Activated CD4-positive, alpha-beta T cell treated with anti-CD3 and anti-CD28 coated beads for 36 hours (primary cell): ENCODE results near the gene UBE4B. TPM values are rescaled to one million over a fixed set of nuclear protein-coding genes. Genes with fewer than 3 reads are reported as not detected.

Source experiments
- ATAC-seq: fragments of 200-7000 bp; cut with Tn5 transposase; one replicate; pipeline ENCODE4 v1.10.0; 2021; ENCODE audit warnings: mild to moderate bottlenecking, moderate library complexity
- CTCF ChIA-PET: fragments of 350-600 bp; sonication (Branson Sonifier 250); formaldehyde crosslinking; loops from one replicate; lab custom pipeline; 2021; ENCODE audit warnings: antibody characterized with exemption; lab: Charles Lee
- POLR2A ChIA-PET: fragments of 350-600 bp; sonication (Branson Sonifier 250); formaldehyde crosslinking; loops from one replicate; lab custom pipeline; 2021; ENCODE audit warnings: antibody characterized with exemption, inconsistent platforms; lab: Charles Lee
- DNase-seq: peaks from one replicate; pipeline ENCODE4 v3.0.0-alpha.2; 2020
- H3K27ac Mint-ChIP-seq: one replicate; pipeline ENCODE4 v1.8.0; 2021; ENCODE audit warnings: mixed read lengths
- H3K27me3 Mint-ChIP-seq: one replicate; pipeline ENCODE4 v1.8.0; 2021; ENCODE audit warnings: mixed read lengths
- H3K36me3 Mint-ChIP-seq: one replicate; pipeline ENCODE4 v1.8.0; 2021; ENCODE audit warnings: low read depth, mixed read lengths
- H3K4me1 Mint-ChIP-seq: one replicate; pipeline ENCODE4 v1.8.0; 2021; ENCODE audit warnings: mixed read lengths
- H3K4me3 Mint-ChIP-seq: one replicate; pipeline ENCODE4 v1.8.0; 2021; ENCODE audit warnings: mild to moderate bottlenecking, moderate library complexity, mixed read lengths
- H3K9me3 Mint-ChIP-seq: one replicate; pipeline ENCODE4 v1.8.0; 2021; ENCODE audit warnings: low read depth, mixed read lengths
- intact Hi-C, 2 experiments: fragments of 100-400 bp; cut with DNase I in 1 of 2; cut with micrococcal nuclease in 1 of 2; formaldehyde crosslinking; loops; one replicate each; pipeline versions ENCODE4 v1.14.2 to v1.15.1; 2022 to 2024; cut with DNase I, micrococcal nuclease
- total RNA-seq, 2 experiments: library from RNA; stranded (reverse); gene quantifications; one replicate each; pipeline ENCODE4 v1.2.3, GENCODE V29; 2021

The UBE4B gene
- total RNA-seq, 2 experiments from 2014 or later = 26.1 to 31.8 TPM

DNA sequence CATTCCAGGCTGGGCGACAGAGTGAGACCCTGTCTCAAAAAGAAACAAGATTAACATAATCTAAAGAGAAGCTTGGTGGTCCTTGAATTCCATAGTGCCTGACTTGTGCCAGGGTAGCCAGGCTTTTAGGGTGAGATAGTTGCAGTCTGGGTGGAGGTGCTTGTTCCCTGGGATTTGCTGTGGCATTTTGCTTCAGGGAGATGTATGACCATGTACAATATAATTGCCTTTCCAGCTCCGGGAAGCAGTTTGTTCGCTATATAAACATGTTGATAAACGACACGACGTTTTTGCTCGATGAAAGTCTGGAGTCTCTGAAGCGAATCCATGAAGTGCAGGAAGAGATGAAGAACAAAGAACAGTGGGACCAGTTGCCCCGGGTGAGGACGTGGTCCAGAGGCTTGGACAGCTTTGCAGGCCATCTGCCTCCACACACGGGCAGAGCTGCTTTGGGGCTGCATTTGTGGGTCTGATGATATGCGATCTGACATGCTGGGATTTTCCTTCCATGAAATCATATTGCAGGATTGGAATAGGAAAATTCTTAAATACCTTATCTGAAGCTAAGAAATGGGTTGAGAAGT lies 128.2 kb downstream of the UBE4B start:
- H3K27me3 Mint-ChIP-seq = no peaks in the 10 kb centered on the region
- intact Hi-C loops = no loop called here
- DNase-seq (no peak), ATAC-seq (no peak)
- no peak overlapping the region for H3K4me3 Mint-ChIP-seq
- CTCF ChIA-PET = interaction anchor here (1.1 to 1.2 kb wide), 2 partner anchors 21 to 49 kb away, joined by 3 to 4 read pairs; partner anchors contain the start of gene KIF1B
- H3K9me3 Mint-ChIP-seq = no peaks in the 10 kb centered on the region
- peaks cover 12% of the 10 kb centered on the region for H3K36me3 Mint-ChIP-seq
- POLR2A ChIA-PET = no interaction called here
- no peaks in the 10 kb centered on the region for H3K4me1 Mint-ChIP-seq
- no peak overlapping the region for H3K27ac Mint-ChIP-seq

GRCh38 chr1:10161541-10162290 lies 129.0 kb downstream of the UBE4B start:
- POLR2A ChIA-PET = no interaction called here
- H3K27me3 Mint-ChIP-seq = no peaks in the 10 kb centered on the region
- H3K9me3 Mint-ChIP-seq = no peaks in the 10 kb centered on the region
- no peak overlapping the region for H3K27ac Mint-ChIP-seq
- CTCF ChIA-PET = interaction anchor here (1.2 kb wide), 1 partner anchor 49 kb away, joined by 3 read pairs; the partner anchor contains the start of gene KIF1B
- intact Hi-C loops = no loop called here
- H3K36me3 Mint-ChIP-seq = peaks cover 15% of the 10 kb centered on the region
- ATAC-seq = peak; percentile 19
- no peak for DNase-seq
- no peaks in the 10 kb centered on the region for H3K4me1 Mint-ChIP-seq
- H3K4me3 Mint-ChIP-seq = no peak overlapping the region

GRCh38 chr1:10168912-10169514 lies 136.3 kb downstream of the UBE4B start:
- DNase-seq (peak; percentile 34), ATAC-seq (peak; percentile 19)
- Mint-ChIP-seq H3K4me1 (peaks cover 46% of the 10 kb centered on the region), H3K9me3 (no peaks in the 10 kb centered on the region), H3K36me3 (peaks cover 49% of the 10 kb centered on the region), H3K4me3 (no peak overlapping the region), H3K27me3 (no peaks in the 10 kb centered on the region), H3K27ac (peak overlapping the region; percentile 93)
- intact Hi-C loops = no loop called here
- CTCF ChIA-PET = no interaction called here
- POLR2A ChIA-PET = interaction anchor here (0.5 kb wide), 1 partner anchor 528 kb away, joined by 4 read pairs; no protein-coding TSS in a partner anchor

DNA sequence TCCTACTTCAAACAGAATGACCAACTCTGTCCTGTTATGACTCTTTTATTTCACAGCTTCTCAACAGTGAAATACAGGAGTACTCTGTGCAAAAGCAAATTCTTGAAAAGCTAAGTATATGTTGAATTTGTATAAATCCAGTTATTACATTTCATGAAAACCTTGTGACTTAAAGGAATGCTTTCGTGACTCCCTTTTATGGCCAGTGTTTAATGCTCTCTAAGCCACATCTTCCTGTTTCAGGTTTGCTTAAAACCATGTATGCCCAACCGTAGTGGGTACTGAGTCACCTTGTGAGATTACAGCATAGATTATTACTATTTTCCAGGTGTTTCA lies 137.4 kb downstream of the UBE4B start:
- peak overlapping the region; percentile 93 for H3K27ac Mint-ChIP-seq
- DNase-seq = peak; percentile 48
- CTCF ChIA-PET = interaction anchor here (0.6 to 1.9 kb wide), 8 partner anchors 12 to 770 kb away, joined by 3 to 9 read pairs (median 4); partner anchors contain the start of gene PGD
- H3K4me1 Mint-ChIP-seq = peaks cover 46% of the 10 kb centered on the region
- no peaks in the 10 kb centered on the region for H3K27me3 Mint-ChIP-seq
- POLR2A ChIA-PET = interaction anchor here (0.6 to 1.0 kb wide), 4 partner anchors 16 to 135 kb away, joined by 3 to 4 read pairs (median 3); no protein-coding TSS in a partner anchor
- peak overlapping the region; percentile 31 for H3K4me3 Mint-ChIP-seq
- peak; percentile 89 for ATAC-seq
- peaks cover 51% of the 10 kb centered on the region for H3K36me3 Mint-ChIP-seq
- intact Hi-C loops = loop anchor here (1.0 to 5.0 kb wide), 10 partner anchors 40 to 342 kb away; partner anchors contain the start of genes KIF1B (in 2 of the 2), CENPS (in 1 of the 2) and UBE4B (in 1 of the 2)
- H3K9me3 Mint-ChIP-seq = no peaks in the 10 kb centered on the region

DNA sequence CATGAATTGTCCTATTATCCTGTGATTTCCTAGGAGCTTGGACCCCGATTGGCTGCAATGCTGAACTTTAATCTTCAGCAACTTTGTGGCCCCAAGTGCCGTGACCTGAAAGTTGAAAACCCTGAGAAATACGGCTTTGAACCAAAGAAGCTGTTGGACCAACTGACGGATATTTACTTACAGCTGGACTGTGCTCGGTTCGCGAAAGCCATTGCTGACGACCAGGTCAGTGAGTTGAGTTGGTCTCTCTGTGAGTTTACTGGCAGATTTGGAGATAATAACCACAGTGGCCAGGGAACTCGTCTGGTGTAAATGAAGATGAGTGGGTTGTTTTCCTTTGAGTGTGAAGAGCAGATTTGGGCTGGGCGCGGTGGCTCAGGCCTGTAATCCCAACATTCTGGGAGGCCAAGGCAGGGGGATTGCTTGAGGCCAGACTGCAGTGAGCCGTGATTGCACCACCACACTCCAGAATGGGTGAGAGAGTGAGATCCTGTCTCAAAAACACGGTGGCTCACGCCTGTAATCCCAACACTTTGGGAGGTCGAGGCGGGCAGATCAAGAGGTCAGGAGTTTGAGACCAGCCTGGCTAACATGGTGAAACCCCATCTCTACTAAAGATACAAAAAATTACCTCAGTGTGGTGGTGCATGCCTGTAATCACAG lies 138.5 kb downstream of the UBE4B start:
- H3K27me3 Mint-ChIP-seq = no peaks in the 10 kb centered on the region
- H3K9me3 Mint-ChIP-seq = peaks cover 2% of the 10 kb centered on the region
- H3K4me3 Mint-ChIP-seq = no peak overlapping the region
- H3K27ac Mint-ChIP-seq = peak overlapping the region; percentile 93
- POLR2A ChIA-PET = interaction anchor here (0.7 to 1.0 kb wide), 2 partner anchors 112 to 371 kb away, joined by 3 read pairs; no protein-coding TSS in a partner anchor
- CTCF ChIA-PET = interaction anchor here (0.6 to 1.9 kb wide), 8 partner anchors 38 to 769 kb away, joined by 3 to 9 read pairs (median 4); partner anchors contain the start of gene PGD
- H3K36me3 Mint-ChIP-seq = peaks cover 52% of the 10 kb centered on the region
- no peak for DNase-seq
- ATAC-seq = no peak
- intact Hi-C loops = loop anchor here in 1 of 2 experiments (5.0 kb wide), 2 partner anchors 41 to 341 kb away; partner anchors contain the start of gene KIF1B
- H3K4me1 Mint-ChIP-seq = peaks cover 46% of the 10 kb centered on the region

DNA sequence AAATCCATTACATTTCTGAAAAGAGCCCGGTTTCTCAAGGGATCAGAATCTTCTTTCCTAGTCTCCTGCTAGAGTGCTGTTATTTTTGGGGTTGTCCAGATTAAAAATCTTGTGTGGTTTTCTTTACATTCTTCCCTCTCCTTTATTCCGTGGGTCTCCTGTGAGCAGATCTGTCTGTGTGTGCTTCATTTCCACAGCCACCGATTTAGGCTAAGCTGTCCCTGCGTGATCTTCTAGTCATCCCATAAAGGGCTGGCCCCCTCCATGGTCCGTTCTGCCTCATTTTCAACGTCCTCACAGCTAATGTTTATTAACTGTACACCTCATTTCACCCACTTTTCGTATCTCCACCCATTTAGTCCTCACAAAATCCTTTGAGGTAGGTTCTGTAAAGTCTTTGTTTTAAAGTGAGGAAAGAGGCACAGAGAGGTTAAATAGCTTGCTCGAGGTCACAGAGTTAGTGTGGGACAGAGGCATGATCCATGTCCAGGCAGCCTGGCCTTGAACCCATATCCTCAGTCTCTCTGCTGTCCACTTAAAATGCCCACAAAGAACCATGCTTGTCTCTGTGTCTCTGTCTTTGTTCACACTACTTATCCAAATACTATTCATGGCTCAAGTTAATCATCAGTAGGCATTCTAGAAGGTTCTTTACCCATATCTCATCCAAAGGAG lies 139.4 kb downstream of the UBE4B start:
- peak overlapping the region; percentile 7 for H3K27ac Mint-ChIP-seq

DNA sequence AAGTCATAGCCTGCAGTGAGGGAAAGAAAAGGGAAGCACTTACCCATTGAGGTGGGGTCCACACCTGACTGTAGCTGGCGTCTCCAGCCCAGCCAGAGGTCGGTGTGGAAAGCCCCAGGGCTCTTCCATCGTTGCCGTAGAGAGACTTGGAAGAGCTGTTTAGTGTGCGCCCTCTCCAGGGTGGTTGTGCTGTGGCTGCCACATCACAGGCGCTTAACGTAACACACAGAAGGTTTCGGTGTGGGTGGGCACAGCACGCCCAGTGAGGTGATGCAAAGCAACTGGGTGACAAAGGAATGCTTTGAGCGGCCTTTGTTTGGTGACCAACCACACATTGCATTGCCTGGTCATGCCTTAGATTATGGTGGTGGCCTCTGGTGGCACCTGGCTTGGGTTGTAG lies 140.8 kb downstream of the UBE4B start:
- CTCF ChIA-PET = no interaction called here
- H3K4me3 Mint-ChIP-seq = no peak overlapping the region
- no peak overlapping the region for H3K27ac Mint-ChIP-seq
- no peaks in the 10 kb centered on the region for H3K27me3 Mint-ChIP-seq
- intact Hi-C loops = loop anchor here in 1 of 2 experiments (5.0 kb wide), 2 partner anchors 39 to 339 kb away; partner anchors contain the start of gene KIF1B
- DNase-seq (no peak), ATAC-seq (no peak)
- peaks cover 38% of the 10 kb centered on the region for H3K4me1 Mint-ChIP-seq
- H3K9me3 Mint-ChIP-seq = peaks cover 2% of the 10 kb centered on the region
- POLR2A ChIA-PET = no interaction called here
- peaks cover 48% of the 10 kb centered on the region for H3K36me3 Mint-ChIP-seq

More for the DNA sequence above, 139.4 kb downstream of the UBE4B start:
- ATAC-seq (no peak), DNase-seq (no peak)
- H3K4me3 Mint-ChIP-seq = no peak overlapping the region
- H3K27me3 Mint-ChIP-seq = no peaks in the 10 kb centered on the region
- peaks cover 2% of the 10 kb centered on the region for H3K9me3 Mint-ChIP-seq
- H3K36me3 Mint-ChIP-seq = peaks cover 54% of the 10 kb centered on the region
- peaks cover 46% of the 10 kb centered on the region for H3K4me1 Mint-ChIP-seq
- POLR2A ChIA-PET = no interaction called here
- intact Hi-C loops = loop anchor here in 1 of 2 experiments (5.0 kb wide), 2 partner anchors 40 to 340 kb away; partner anchors contain the start of gene KIF1B
- CTCF ChIA-PET = interaction anchor here (0.7 kb wide), 1 partner anchor 38 kb away, joined by 3 read pairs; no protein-coding TSS in a partner anchor

- DNase-seq (no peak), ATAC-seq (no peak)
- Mint-ChIP-seq H3K27ac (no peak overlapping the region), H3K36me3 (peaks cover 29% of the 10 kb centered on the region), H3K4me3 (no peak overlapping the region), H3K9me3 (peaks cover 2% of the 10 kb centered on the region), H3K4me1 (no peaks in the 10 kb centered on the region), H3K27me3 (no peaks in the 10 kb centered on the region)
- ChIA-PET CTCF (interaction anchor here (0.6 to 0.8 kb wide), 2 partner anchors 32 to 192 kb away, joined by 3 read pairs; no protein-coding TSS in a partner anchor), POLR2A (no interaction called here)
- intact Hi-C loops = no loop called here
These were observed 145.1 kb downstream of the UBE4B start for GRCh38 chr1:10177876-10178275.

DNA sequence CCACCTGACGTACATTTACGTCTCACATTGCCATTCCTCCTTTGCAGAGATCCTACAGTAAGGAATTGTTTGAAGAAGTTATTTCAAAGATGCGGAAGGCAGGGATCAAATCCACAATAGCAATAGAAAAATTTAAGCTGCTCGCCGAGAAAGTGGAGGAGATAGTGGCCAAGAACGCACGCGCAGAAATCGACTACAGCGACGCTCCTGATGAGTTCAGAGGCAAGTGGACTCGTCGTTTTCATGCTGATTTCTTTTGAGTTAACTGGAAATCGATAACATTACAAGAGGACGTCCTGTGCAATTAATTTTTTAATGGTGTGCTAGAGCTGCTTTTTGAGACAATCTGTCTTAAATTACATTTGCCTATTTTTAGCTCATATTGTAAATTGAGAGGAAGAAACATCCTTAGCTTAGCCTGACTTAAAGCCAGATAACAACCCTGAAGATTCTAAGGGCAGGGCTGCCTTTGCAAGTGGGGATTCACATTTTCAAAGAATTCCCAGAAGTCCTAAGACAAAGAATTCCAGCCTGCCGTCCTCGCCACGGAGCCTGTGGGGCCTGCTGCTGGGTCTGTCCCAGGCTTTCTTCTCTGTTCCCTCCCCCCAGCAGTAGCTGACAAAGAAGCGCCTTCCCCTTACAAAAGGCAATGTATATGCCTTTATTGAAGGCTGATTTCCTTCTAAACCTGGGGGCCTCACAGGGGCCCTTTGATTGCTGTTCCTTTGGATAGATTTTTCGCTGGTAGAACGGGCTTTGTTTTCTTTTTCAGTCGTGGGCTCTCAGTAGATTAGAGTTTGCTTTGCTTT lies 146.0 kb downstream of the UBE4B start:
- POLR2A ChIA-PET = no interaction called here
- Mint-ChIP-seq H3K9me3 (peaks cover 2% of the 10 kb centered on the region), H3K4me3 (no peak overlapping the region), H3K27ac (no peak overlapping the region), H3K36me3 (peaks cover 23% of the 10 kb centered on the region), H3K4me1 (no peaks in the 10 kb centered on the region), H3K27me3 (no peaks in the 10 kb centered on the region)
- CTCF ChIA-PET = interaction anchor here (0.8 kb wide), 1 partner anchor 31 kb away, joined by 3 read pairs; no protein-coding TSS in a partner anchor
- no peak for ATAC-seq
- no peak for DNase-seq
- intact Hi-C loops = no loop called here
